Measurements from ENCODE around the gene RBMS1.

RBMS1 gene

DNA sequence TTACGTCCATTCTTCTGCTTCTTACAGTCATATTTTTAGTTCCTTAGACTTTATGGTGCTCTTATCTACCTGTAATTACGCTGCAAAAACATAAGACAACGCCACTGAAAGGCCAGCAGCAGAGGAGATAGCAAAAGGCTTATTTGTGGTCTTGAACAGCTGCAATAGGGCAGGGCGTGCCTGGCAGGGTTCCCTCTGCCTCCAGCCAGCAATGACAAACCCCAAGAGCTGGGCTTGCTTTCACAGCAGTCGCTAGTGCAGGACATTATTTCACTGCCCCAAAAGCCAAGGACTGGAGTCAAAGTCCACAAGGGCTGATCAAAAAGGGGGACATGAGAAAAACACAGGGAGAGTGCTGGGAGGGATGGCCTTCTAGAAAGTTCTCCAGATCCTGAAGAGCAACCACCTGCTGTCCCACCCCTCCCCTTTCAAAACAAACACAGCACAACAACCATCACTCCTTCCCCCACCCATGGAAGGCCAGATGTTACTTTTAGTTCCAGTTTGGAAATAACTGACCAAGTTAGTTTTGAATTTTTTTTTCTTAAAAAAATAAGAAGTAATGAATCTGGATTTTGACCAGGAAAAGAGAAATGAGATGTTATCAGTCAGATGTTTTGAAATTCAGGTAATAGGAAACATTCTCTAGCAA, 127.8 kb downstream of the RBMS1 start:
- Histone ChIP-seq H3K4me3 (replicated peaks; ENCODE audit: insufficient read depth, low read length) (no peak overlapping the region), H3K27ac (replicated peaks) (no peak overlapping the region), H3K27me3 (ENCODE audit: insufficient read depth, poor library complexity, severe bottlenecking) (no peaks in the 10 kb centered on the region)
- TF ChIP-seq SPI1 (IDR thresholded peaks at IDR 0.05; ENCODE audit: borderline replicate concordance, low read depth) (no peak), GABPA (IDR thresholded peaks at IDR 0.05; ENCODE audit: low read depth) (no peak), POLR2AphosphoS5 (IDR thresholded peaks at IDR 0.05; ENCODE audit: low read depth) (no peak)
- TF ChIP-seq, protein P1, sequence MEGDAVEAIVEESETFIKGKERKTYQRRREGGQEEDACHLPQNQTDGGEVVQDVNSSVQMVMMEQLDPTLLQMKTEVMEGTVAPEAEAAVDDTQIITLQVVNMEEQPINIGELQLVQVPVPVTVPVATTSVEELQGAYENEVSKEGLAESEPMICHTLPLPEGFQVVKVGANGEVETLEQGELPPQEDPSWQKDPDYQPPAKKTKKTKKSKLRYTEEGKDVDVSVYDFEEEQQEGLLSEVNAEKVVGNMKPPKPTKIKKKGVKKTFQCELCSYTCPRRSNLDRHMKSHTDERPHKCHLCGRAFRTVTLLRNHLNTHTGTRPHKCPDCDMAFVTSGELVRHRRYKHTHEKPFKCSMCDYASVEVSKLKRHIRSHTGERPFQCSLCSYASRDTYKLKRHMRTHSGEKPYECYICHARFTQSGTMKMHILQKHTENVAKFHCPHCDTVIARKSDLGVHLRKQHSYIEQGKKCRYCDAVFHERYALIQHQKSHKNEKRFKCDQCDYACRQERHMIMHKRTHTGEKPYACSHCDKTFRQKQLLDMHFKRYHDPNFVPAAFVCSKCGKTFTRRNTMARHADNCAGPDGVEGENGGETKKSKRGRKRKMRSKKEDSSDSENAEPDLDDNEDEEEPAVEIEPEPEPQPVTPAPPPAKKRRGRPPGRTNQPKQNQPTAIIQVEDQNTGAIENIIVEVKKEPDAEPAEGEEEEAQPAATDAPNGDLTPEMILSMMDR (IDR thresholded peaks at IDR 0.05; ENCODE audit: insufficient read depth, low read length): no peak
- TF ChIP-seq, protein P2, sequence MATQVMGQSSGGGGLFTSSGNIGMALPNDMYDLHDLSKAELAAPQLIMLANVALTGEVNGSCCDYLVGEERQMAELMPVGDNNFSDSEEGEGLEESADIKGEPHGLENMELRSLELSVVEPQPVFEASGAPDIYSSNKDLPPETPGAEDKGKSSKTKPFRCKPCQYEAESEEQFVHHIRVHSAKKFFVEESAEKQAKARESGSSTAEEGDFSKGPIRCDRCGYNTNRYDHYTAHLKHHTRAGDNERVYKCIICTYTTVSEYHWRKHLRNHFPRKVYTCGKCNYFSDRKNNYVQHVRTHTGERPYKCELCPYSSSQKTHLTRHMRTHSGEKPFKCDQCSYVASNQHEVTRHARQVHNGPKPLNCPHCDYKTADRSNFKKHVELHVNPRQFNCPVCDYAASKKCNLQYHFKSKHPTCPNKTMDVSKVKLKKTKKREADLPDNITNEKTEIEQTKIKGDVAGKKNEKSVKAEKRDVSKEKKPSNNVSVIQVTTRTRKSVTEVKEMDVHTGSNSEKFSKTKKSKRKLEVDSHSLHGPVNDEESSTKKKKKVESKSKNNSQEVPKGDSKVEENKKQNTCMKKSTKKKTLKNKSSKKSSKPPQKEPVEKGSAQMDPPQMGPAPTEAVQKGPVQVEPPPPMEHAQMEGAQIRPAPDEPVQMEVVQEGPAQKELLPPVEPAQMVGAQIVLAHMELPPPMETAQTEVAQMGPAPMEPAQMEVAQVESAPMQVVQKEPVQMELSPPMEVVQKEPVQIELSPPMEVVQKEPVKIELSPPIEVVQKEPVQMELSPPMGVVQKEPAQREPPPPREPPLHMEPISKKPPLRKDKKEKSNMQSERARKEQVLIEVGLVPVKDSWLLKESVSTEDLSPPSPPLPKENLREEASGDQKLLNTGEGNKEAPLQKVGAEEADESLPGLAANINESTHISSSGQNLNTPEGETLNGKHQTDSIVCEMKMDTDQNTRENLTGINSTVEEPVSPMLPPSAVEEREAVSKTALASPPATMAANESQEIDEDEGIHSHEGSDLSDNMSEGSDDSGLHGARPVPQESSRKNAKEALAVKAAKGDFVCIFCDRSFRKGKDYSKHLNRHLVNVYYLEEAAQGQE (IDR thresholded peaks at IDR 0.05; ENCODE audit: insufficient replicate concordance, low read depth): no peak
- no peak for DNase-seq (ENCODE audit: low read depth in 1 of 2, low spot score in 1 of 2)

DNA sequence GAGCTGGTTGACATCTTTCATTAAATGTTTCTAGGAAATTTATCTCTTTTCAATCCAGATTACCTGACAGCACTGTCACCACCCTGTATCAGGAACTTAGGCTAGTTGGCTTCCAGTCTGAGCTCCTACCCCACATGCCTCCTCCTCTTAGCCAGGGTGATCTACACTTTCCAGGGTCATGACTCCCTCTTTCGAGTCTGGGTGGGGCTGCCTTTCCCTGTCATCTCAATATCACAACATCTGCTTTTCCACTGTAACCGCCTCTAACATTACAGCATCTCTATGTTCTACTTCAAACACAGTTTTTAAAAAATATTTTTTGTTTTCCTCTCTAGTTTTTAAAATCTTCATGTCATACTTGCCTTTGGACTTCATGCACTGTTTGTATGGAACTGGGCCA, 129.2 kb downstream of the RBMS1 start:
- TF ChIP-seq, protein P1 (IDR thresholded peaks at IDR 0.05; ENCODE audit: insufficient read depth, low read length): no peak
- TF ChIP-seq SPI1 (IDR thresholded peaks at IDR 0.05; ENCODE audit: borderline replicate concordance, low read depth): no peak
- TF ChIP-seq, protein P2 (IDR thresholded peaks at IDR 0.05; ENCODE audit: insufficient replicate concordance, low read depth): no peak
- TF ChIP-seq POLR2AphosphoS5 (IDR thresholded peaks at IDR 0.05; ENCODE audit: low read depth): no peak
- TF ChIP-seq GABPA (IDR thresholded peaks at IDR 0.05; ENCODE audit: low read depth): no peak
- no peaks in the 10 kb centered on the region for H3K27me3 ChIP-seq (ENCODE audit: insufficient read depth, poor library complexity, severe bottlenecking)
- DNase-seq (ENCODE audit: low read depth in 1 of 2, low spot score in 1 of 2): no peak
- no peak overlapping the region for H3K27ac ChIP-seq (replicated peaks)
- no peak overlapping the region for H3K4me3 ChIP-seq (replicated peaks; ENCODE audit: insufficient read depth, low read length)

DNA sequence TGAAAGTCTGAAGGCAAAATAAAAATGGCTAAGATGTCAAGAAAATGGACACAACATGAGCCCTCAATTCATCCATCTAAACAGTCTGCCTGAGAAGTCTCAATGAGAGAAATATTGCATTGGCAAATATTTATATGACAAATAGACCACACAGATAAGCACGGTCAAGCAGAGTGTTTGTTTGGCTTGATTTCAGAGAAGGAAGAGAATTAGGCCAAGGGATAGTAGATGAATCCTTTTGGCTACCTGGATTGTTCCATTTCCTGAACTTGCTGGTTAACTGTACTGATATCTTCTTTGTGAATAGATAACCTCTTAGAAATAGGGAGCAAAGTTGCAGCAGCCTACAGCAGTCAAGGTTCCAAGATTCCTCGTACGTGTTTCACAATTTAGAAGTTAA, 129.6 kb downstream of the RBMS1 start:
- TF ChIP-seq POLR2AphosphoS5 (IDR thresholded peaks at IDR 0.05; ENCODE audit: low read depth) (no peak), SPI1 (IDR thresholded peaks at IDR 0.05; ENCODE audit: borderline replicate concordance, low read depth) (no peak), GABPA (IDR thresholded peaks at IDR 0.05; ENCODE audit: low read depth) (no peak)
- TF ChIP-seq, protein P2 (IDR thresholded peaks at IDR 0.05; ENCODE audit: insufficient replicate concordance, low read depth): no peak
- TF ChIP-seq, protein P1 (IDR thresholded peaks at IDR 0.05; ENCODE audit: insufficient read depth, low read length): no peak
- H3K27ac ChIP-seq (replicated peaks): no peak overlapping the region
- no peak overlapping the region for H3K4me3 ChIP-seq (replicated peaks; ENCODE audit: insufficient read depth, low read length)
- no peak for DNase-seq (ENCODE audit: low read depth in 1 of 2, low spot score in 1 of 2)
- no peaks in the 10 kb centered on the region for H3K27me3 ChIP-seq (ENCODE audit: insufficient read depth, poor library complexity, severe bottlenecking)

Data from HL-60 (cell line).